Middle frontal gyrus (tissue), 1 donor: Measurements from ENCODE around the gene SEH1L.
A peak's percentile ranks its signal among the peaks of the same experiment; 100 is the strongest.
"Not testable (repeated sequence)": the region's sequence is repeated elsewhere in the genome, so short reads cannot be mapped to it uniquely, and the experiment has no call there.

Source experiments
- DNase-seq: peaks from one replicate; pipeline ENCODE4 v3.0.0-alpha.2; 2015; ENCODE audit warnings: low spot score; ENCODE audit errors: extremely low spot score

SEH1L gene

GRCh38 chr18:12943215-12943614 is 4.6 kb upstream of the SEH1L start:
- no peak for DNase-seq

GRCh38 chr18:12944709-12945108 is 3.1 kb upstream of the SEH1L start:
- DNase-seq: no peak

- DNase-seq: no peak
Observed at GRCh38 chr18:12946549-12947284, 1.1 kb upstream of the SEH1L start.

- DNase-seq: peak; percentile 67
Observed at GRCh38 chr18:12948050-12948804, 416 bp downstream of the SEH1L start.

- DNase-seq: no peak
Observed at GRCh38 chr18:12958478-12958877, 10.7 kb downstream of the SEH1L start.

GRCh38 chr18:12960395-12960794 is 12.6 kb downstream of the SEH1L start:
- DNase-seq: no peak

GRCh38 chr18:12960853-12961397 is 13.1 kb downstream of the SEH1L start:
- DNase-seq: no peak

GRCh38 chr18:12963069-12963468 is 15.3 kb downstream of the SEH1L start:
- no peak for DNase-seq

- DNase-seq: no peak
Observed at GRCh38 chr18:12968115-12968514, 20.3 kb downstream of the SEH1L start.

- DNase-seq: no peak
Observed at GRCh38 chr18:12968619-12969018, 20.8 kb downstream of the SEH1L start.

GRCh38 chr18:12973562-12974213 is 25.9 kb downstream of the SEH1L start:
- no peak for DNase-seq

- DNase-seq: no peak
Observed at GRCh38 chr18:12975488-12975887, 27.7 kb downstream of the SEH1L start.

GRCh38 chr18:12976305-12976704 is 28.5 kb downstream of the SEH1L start:
- no peak for DNase-seq

- not testable (repeated sequence) for DNase-seq
Observed at GRCh38 chr18:12980065-12980464, 32.3 kb downstream of the SEH1L start.

- no peak for DNase-seq
Observed at GRCh38 chr18:12989397-12990122, 41.7 kb downstream of the SEH1L start.

GRCh38 chr18:12990123-12990475 is 42.3 kb downstream of the SEH1L start:
- no peak for DNase-seq

GRCh38 chr18:12990641-12990966 is 42.8 kb downstream of the SEH1L start:
- DNase-seq: no peak

GRCh38 chr18:12990967-12991820 is 43.4 kb downstream of the SEH1L start, which contains the start of gene CEP192:
TSS of gene CEP192 (plus strand) at chr18:12991362. CDS start at chr18:12999425, 8,063 bp downstream.
- DNase-seq: peak; percentile 96

- no peak for DNase-seq
Observed at GRCh38 chr18:12991821-12992179, 44.0 kb downstream of the SEH1L start.

GRCh38 chr18:12993439-12993838 is 45.6 kb downstream of the SEH1L start:
- no peak for DNase-seq

GRCh38 chr18:12995424-12995823 is 47.6 kb downstream of the SEH1L start:
- DNase-seq: no peak
